GM23338 (cell line): ENCODE measurements around the gene MLLT1. TPM values are rescaled to one million over a fixed set of nuclear protein-coding genes. Genes with fewer than 3 reads are reported as not detected.

Experiments
- ATAC-seq: fragments of 200-7000 bp; cut with Tn5 transposase; 3 replicates; pipeline ENCODE4 v1.9.1; 2020
- DNase-seq: peaks from one replicate; pipeline ENCODE4 v3.0.0-alpha.2; 2015; ENCODE audit warnings: low spot score
- H2AFZ ChIP-seq: fragments of 200-600 bp; sonication (generic); 2 replicates; pipeline ENCODE4 v1.8.0; 2016; ENCODE audit warnings: antibody characterized with exemption, mild to moderate bottlenecking, moderate library complexity
- H3F3A ChIP-seq: fragments of 200-600 bp; sonication (generic); replicated peaks from 2 replicates; pipeline ENCODE4 v1.8.0; 2017; ENCODE audit warnings: antibody characterized with exemption, mixed run types, low read depth
- H3K27ac ChIP-seq: fragments of 200-600 bp; sonication (generic); 2 replicates; pipeline ENCODE4 v1.6.1; 2016; ENCODE audit warnings: low read depth
- H3K27me3 ChIP-seq: fragments of 200-600 bp; sonication (generic); 2 replicates; pipeline ENCODE4 v1.8.0; 2016; ENCODE audit warnings: mild to moderate bottlenecking, mixed run types, moderate library complexity; ENCODE audit not compliant: insufficient read depth
- H3K36me3 ChIP-seq: fragments of 200-600 bp; sonication (generic); 2 replicates; pipeline ENCODE4 v1.8.0; 2016; ENCODE audit warnings: mild to moderate bottlenecking; ENCODE audit not compliant: insufficient read depth
- H3K4me1 ChIP-seq: fragments of 200-600 bp; sonication (generic); 2 replicates; pipeline ENCODE4 v1.8.0; 2016; ENCODE audit warnings: mild to moderate bottlenecking, moderate library complexity; ENCODE audit not compliant: insufficient read depth
- H3K4me2 ChIP-seq: fragments of 200-600 bp; sonication (generic); 2 replicates; pipeline ENCODE4 v1.7.1; 2017; ENCODE audit warnings: mixed run types
- H3K4me3 ChIP-seq: fragments of 200-600 bp; sonication (generic); 2 replicates; pipeline ENCODE4 v1.6.1; 2016; ENCODE audit warnings: mixed run types
- H3K79me2 ChIP-seq: fragments of 200-600 bp; sonication (generic); replicated peaks from 2 replicates; pipeline ENCODE4 v1.8.0; 2017; ENCODE audit warnings: mild to moderate bottlenecking; ENCODE audit not compliant: insufficient read depth
- H3K9me2 ChIP-seq: fragments of 200-600 bp; sonication (generic); 2 replicates; pipeline ENCODE4 v1.8.0; 2017; ENCODE audit not compliant: insufficient read depth
- H4K20me1 ChIP-seq: fragments of 200-600 bp; sonication (generic); replicated peaks from 2 replicates; pipeline ENCODE4 v1.8.0; 2017; ENCODE audit warnings: mild to moderate bottlenecking; ENCODE audit not compliant: insufficient read depth
- H3K27ac Mint-ChIP-seq: 2 replicates; pipeline ENCODE4 v1.8.0; 2020; ENCODE audit warnings: inconsistent platforms, mild to moderate bottlenecking, moderate library complexity, mixed read lengths
- H3K27me3 Mint-ChIP-seq: 3 replicates; pipeline ENCODE4 v1.8.0; 2022; ENCODE audit warnings: low read depth, mild to moderate bottlenecking, moderate library complexity, mixed read lengths, inconsistent platforms; ENCODE audit not compliant: insufficient read depth, poor library complexity
- H3K36me3 Mint-ChIP-seq: 3 replicates; pipeline ENCODE4 v1.8.0; 2021; ENCODE audit warnings: low read depth, mild to moderate bottlenecking, inconsistent platforms, moderate library complexity, mixed read lengths
- H3K4me1 Mint-ChIP-seq: 3 replicates; pipeline ENCODE4 v1.8.0; 2020; ENCODE audit warnings: mild to moderate bottlenecking, inconsistent platforms, mixed read lengths
- H3K4me3 Mint-ChIP-seq: 3 replicates; pipeline ENCODE4 v1.8.0; 2021; ENCODE audit warnings: moderate library complexity, mild to moderate bottlenecking, inconsistent platforms, mixed read lengths
- H3K9me3 Mint-ChIP-seq: 3 replicates; pipeline ENCODE4 v1.8.0; 2020; ENCODE audit warnings: moderate library complexity, mild to moderate bottlenecking, inconsistent platforms, mixed read lengths
- CREB1 ChIP-seq: fragments of 250-450 bp; sonication (Bioruptor Pico); IDR thresholded peaks from 2 replicates; pipeline ENCODE4 v1.5.0; 2020; ENCODE audit warnings: low read depth, mild to moderate bottlenecking, moderate library complexity
- EZH2 ChIP-seq: fragments of 200-600 bp; sonication (generic); IDR thresholded peaks from one replicate; pipeline ENCODE4 v1.8.0; 2017; ENCODE audit warnings: antibody characterized with exemption, mild to moderate bottlenecking, low read depth; ENCODE audit not compliant: unreplicated experiment
- EZH2phosphoT487 ChIP-seq: fragments of 200-600 bp; sonication (generic); IDR thresholded peaks from one replicate; pipeline ENCODE4 v1.8.1; 2018; ENCODE audit warnings: antibody characterized with exemption; ENCODE audit not compliant: unreplicated experiment
- JUNB ChIP-seq: IDR thresholded peaks from one replicate; pipeline ENCODE4 v1.6.1; 2016; ENCODE audit warnings: antibody characterized with exemption; ENCODE audit not compliant: unreplicated experiment
- NANOG ChIP-seq: IDR thresholded peaks from 2 replicates; pipeline ENCODE4 v1.6.1; 2016; ENCODE audit warnings: antibody characterized with exemption, borderline replicate concordance
- STAT1 ChIP-seq: IDR thresholded peaks from one replicate; pipeline ENCODE4 v1.6.1; 2016; ENCODE audit warnings: antibody characterized with exemption; ENCODE audit not compliant: unreplicated experiment
- ZNF114 ChIP-seq: fragments of 250-450 bp; sonication (Bioruptor Pico); IDR thresholded peaks from 2 replicates; pipeline ENCODE4 v1.5.0; 2020; ENCODE audit warnings: mild to moderate bottlenecking, moderate library complexity
- polyA plus RNA-seq: library from polyadenylated mRNA; unstranded; fragments of >200 nt; fragmentation: Nextera tagmentation; extraction: Ambion mirVana; gene quantifications from 2 replicates; pipeline ENCODE4 v1.2.1, GENCODE V29; 2016
- total RNA-seq: library from RNA; depleted of rRNA; stranded (reverse); fragments of >200 nt; shearing (Covaris generic); gene quantifications from 2 replicates; pipeline ENCODE4 v1.2.3, GENCODE V29; 2014
- TF ChIP-seq, protein P1 (sequence below): fragments of 250-450 bp; sonication (Bioruptor Pico); IDR thresholded peaks from 2 replicates; pipeline ENCODE4 v1.5.0; 2020; ENCODE audit warnings: mild to moderate bottlenecking, moderate library complexity
- TF ChIP-seq, protein P2 (sequence below): IDR thresholded peaks from one replicate; pipeline ENCODE4 v1.6.1; 2018; ENCODE audit warnings: antibody characterized with exemption; ENCODE audit not compliant: unreplicated experiment

MLLT1 gene
- total and polyA plus RNA-seq, 2 experiments from 2014 or later, result 17.8 to 23.4 TPM

DNA sequence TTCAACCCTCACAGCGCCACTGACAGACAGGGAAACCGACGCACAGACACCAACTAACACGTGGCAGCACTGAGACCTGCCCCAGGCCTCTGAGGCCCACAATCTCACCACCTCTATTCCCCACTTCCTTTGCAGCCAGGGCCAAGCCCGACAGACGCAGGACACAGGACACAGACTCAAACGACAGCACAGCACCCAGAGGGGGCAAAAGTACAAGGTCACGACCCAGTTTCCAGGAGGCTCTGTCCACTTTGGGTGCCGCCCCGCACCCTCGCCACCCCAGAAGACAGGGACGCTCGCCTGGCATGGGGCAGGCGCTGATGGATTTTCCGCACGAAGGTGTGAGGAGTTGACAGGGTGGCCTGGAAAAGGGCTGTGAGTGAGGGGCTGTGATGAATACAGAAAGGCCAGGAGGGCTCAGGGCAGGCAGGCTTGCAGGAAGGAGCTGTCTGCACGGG is 48.8 kb downstream of the MLLT1 start:
- TF ChIP-seq ZNF114 (CRISPR knock-in tag) (no peak), NANOG (no peak), EZH2 (no peak), EZH2phosphoT487 (no peak), JUNB (no peak), STAT1 (no peak), CREB1 (CRISPR knock-in tag) (no peak)
- TF ChIP-seq, protein P1, sequence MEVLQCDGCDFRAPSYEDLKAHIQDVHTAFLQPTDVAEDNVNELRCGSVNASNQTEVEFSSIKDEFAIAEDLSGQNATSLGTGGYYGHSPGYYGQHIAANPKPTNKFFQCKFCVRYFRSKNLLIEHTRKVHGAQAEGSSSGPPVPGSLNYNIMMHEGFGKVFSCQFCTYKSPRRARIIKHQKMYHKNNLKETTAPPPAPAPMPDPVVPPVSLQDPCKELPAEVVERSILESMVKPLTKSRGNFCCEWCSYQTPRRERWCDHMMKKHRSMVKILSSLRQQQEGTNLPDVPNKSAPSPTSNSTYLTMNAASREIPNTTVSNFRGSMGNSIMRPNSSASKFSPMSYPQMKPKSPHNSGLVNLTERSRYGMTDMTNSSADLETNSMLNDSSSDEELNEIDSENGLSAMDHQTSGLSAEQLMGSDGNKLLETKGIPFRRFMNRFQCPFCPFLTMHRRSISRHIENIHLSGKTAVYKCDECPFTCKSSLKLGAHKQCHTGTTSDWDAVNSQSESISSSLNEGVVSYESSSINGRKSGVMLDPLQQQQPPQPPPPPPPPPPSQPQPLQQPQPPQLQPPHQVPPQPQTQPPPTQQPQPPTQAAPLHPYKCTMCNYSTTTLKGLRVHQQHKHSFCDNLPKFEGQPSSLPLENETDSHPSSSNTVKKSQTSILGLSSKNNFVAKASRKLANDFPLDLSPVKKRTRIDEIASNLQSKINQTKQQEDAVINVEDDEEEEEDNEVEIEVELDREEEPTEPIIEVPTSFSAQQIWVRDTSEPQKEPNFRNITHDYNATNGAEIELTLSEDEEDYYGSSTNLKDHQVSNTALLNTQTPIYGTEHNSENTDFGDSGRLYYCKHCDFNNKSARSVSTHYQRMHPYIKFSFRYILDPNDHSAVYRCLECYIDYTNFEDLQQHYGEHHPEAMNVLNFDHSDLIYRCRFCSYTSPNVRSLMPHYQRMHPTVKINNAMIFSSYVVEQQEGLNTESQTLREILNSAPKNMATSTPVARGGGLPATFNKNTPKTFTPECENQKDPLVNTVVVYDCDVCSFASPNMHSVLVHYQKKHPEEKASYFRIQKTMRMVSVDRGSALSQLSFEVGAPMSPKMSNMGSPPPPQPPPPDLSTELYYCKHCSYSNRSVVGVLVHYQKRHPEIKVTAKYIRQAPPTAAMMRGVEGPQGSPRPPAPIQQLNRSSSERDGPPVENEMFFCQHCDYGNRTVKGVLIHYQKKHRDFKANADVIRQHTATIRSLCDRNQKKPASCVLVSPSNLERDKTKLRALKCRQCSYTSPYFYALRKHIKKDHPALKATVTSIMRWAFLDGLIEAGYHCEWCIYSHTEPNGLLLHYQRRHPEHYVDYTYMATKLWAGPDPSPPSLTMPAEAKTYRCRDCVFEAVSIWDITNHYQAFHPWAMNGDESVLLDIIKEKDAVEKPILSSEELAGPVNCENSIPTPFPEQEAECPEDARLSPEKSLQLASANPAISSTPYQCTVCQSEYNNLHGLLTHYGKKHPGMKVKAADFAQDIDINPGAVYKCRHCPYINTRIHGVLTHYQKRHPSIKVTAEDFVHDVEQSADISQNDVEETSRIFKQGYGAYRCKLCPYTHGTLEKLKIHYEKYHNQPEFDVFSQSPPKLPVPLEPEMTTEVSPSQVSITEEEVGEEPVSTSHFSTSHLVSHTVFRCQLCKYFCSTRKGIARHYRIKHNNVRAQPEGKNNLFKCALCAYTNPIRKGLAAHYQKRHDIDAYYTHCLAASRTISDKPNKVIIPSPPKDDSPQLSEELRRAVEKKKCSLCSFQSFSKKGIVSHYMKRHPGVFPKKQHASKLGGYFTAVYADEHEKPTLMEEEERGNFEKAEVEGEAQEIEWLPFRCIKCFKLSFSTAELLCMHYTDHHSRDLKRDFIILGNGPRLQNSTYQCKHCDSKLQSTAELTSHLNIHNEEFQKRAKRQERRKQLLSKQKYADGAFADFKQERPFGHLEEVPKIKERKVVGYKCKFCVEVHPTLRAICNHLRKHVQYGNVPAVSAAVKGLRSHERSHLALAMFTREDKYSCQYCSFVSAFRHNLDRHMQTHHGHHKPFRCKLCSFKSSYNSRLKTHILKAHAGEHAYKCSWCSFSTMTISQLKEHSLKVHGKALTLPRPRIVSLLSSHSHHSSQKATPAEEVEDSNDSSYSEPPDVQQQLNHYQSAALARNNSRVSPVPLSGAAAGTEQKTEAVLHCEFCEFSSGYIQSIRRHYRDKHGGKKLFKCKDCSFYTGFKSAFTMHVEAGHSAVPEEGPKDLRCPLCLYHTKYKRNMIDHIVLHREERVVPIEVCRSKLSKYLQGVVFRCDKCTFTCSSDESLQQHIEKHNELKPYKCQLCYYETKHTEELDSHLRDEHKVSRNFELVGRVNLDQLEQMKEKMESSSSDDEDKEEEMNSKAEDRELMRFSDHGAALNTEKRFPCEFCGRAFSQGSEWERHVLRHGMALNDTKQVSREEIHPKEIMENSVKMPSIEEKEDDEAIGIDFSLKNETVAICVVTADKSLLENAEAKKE (CRISPR knock-in tag), result no peak
- TF ChIP-seq, protein P2, sequence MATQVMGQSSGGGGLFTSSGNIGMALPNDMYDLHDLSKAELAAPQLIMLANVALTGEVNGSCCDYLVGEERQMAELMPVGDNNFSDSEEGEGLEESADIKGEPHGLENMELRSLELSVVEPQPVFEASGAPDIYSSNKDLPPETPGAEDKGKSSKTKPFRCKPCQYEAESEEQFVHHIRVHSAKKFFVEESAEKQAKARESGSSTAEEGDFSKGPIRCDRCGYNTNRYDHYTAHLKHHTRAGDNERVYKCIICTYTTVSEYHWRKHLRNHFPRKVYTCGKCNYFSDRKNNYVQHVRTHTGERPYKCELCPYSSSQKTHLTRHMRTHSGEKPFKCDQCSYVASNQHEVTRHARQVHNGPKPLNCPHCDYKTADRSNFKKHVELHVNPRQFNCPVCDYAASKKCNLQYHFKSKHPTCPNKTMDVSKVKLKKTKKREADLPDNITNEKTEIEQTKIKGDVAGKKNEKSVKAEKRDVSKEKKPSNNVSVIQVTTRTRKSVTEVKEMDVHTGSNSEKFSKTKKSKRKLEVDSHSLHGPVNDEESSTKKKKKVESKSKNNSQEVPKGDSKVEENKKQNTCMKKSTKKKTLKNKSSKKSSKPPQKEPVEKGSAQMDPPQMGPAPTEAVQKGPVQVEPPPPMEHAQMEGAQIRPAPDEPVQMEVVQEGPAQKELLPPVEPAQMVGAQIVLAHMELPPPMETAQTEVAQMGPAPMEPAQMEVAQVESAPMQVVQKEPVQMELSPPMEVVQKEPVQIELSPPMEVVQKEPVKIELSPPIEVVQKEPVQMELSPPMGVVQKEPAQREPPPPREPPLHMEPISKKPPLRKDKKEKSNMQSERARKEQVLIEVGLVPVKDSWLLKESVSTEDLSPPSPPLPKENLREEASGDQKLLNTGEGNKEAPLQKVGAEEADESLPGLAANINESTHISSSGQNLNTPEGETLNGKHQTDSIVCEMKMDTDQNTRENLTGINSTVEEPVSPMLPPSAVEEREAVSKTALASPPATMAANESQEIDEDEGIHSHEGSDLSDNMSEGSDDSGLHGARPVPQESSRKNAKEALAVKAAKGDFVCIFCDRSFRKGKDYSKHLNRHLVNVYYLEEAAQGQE, result no peak
- Mint-ChIP-seq H3K27me3 (peaks cover 18% of the 10 kb centered on the region), H3K4me1 (peaks cover 28% of the 10 kb centered on the region), H3K36me3 (peaks cover 10% of the 10 kb centered on the region), H3K9me3 (no peaks in the 10 kb centered on the region; the same call in 1 of the 3 replicates), H3K4me3 (no peak overlapping the region), H3K27ac (peak overlapping the region; percentile 84)
- ATAC-seq (no peak), DNase-seq (no peak)
- Histone ChIP-seq H3K4me2 (no peak overlapping the region), H3F3A (no peaks in the 10 kb centered on the region), H4K20me1 (peaks cover 14% of the 10 kb centered on the region), H2AFZ (no peak overlapping the region), H3K27me3 (no peaks in the 10 kb centered on the region), H3K79me2 (peaks cover 58% of the 10 kb centered on the region), H3K9me2 (no peaks in the 10 kb centered on the region), H3K4me3 (no peak overlapping the region), H3K36me3 (no peaks in the 10 kb centered on the region; the same call in 1 of the 2 replicates), H3K4me1 (no peaks in the 10 kb centered on the region), H3K27ac (no peak overlapping the region)
